Measurements from ENCODE around the gene FMN2.

DNA sequence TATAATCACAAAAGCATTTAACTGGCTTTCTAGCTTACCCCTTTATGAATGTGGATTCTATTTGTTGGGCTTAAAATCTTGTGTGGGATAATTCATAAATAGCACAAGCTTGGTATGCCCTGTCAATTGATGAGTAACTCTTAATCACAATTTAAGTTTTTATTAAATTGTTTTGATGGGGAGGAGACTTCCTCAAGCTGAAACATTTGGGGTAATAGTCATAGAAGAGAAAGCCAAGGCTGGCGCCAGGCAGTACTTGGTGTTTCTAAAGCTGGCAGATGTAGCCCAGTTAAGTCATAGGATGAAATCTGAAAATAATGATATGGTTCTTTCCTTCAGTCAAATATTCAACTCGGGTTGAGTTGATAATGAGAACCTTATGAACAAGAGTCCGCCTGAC, 167.2 kb downstream of the FMN2 start:
- TF ChIP-seq, protein P1, sequence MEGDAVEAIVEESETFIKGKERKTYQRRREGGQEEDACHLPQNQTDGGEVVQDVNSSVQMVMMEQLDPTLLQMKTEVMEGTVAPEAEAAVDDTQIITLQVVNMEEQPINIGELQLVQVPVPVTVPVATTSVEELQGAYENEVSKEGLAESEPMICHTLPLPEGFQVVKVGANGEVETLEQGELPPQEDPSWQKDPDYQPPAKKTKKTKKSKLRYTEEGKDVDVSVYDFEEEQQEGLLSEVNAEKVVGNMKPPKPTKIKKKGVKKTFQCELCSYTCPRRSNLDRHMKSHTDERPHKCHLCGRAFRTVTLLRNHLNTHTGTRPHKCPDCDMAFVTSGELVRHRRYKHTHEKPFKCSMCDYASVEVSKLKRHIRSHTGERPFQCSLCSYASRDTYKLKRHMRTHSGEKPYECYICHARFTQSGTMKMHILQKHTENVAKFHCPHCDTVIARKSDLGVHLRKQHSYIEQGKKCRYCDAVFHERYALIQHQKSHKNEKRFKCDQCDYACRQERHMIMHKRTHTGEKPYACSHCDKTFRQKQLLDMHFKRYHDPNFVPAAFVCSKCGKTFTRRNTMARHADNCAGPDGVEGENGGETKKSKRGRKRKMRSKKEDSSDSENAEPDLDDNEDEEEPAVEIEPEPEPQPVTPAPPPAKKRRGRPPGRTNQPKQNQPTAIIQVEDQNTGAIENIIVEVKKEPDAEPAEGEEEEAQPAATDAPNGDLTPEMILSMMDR (IDR thresholded peaks at IDR 0.05), result no peak
- no peak for TF ChIP-seq EZH2phosphoT487 (IDR thresholded peaks at IDR 0.05)
- no peak for TF ChIP-seq EZH2 (IDR thresholded peaks at IDR 0.05)
